CD1c-positive myeloid dendritic cell (primary cell): ENCODE data around the gene MSL2.
"Not testable (repeated sequence)": the region's sequence is repeated elsewhere in the genome, so short reads cannot be mapped to it uniquely, and the experiment has no call there.

ENCODE experiments used
- DNase-seq: peaks from one replicate; pipeline ENCODE4 v3.0.0-alpha.2; 2016; ENCODE audit errors: extremely low spot score

Gene MSL2

GRCh38 chr3:136192831-136193230 is 3.3 kb downstream of the MSL2 start:
- peak; percentile 45 for DNase-seq

DNA sequence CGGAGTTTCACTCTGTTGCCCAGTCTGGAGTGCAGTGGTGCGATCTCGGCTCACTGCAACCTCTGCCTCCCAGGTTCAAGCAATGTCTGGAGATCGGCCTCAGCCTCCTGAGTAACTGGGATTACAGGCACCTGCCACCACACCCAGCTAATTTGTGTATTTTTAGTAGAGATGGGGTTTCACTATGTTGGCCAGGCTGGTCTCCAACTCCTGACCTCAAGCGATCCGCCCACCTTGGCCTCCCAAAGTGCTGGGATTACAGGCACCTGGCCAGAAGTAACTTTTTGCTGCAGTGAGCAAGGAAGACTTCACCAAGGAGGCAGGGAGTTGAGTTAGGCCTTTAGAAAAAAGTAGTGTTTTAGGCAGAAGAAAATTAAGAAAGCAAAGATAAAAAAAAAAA is 3.9 kb downstream of the MSL2 start:
- DNase-seq = not testable (repeated sequence)

- no peak for DNase-seq
Observed at GRCh38 chr3:136189859-136190617, 6.1 kb downstream of the MSL2 start.

DNA sequence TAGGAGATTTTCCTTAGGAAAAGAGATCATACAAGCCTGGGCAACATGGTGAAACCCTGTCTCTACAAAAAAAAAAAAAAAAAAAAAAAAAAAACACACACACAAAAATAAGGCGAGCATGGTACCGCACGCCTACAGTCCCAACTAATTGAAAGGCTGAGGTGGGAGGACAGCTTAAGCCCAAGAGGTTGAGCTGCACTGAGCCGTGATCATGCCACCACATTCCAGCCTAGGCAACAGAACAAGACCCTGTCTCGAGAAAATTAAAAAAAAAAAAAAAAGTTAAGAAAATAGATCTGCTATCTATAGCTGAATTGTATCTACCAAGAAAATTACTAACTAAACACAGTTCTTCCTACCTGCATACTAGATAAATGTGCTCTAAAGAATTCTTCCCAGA is 7.1 kb downstream of the MSL2 start:
- DNase-seq = no peak

DNA sequence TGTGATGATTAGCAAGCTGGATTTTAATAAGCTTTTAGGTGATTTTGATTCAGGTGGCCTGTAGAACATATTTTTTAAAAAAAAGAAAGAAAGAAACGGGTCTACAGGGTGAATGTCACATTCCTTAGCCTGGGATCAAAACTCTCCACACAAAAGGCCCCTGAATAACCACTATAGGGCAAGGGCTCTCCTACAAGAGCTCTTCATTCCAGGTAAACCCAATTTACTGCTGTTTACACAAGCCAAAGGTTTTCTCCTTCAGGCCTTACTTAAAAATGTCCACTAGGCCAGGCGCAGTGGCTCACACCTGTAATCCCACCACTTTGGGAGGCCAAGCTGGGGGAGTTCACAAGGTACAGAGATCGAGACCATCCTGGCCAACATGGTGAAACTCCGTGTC is 8.3 kb downstream of the MSL2 start:
- no peak for DNase-seq

DNA sequence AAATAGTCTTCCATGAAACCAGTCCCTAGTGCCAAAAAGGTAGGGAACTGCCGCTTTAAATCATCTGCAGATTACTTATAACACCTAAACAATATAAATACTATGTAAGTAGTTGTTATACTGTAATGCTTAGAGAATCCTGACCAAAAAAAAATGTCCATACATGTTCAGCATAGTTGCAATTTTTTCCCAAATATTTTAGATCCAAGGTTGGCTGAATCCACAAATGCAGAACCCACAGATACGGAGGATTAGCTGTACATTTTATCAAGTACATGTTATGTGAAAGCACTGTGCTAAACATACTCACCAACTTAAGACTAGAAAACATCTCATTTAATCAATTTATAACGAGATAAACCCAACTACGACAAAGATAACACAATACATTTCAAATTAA is 9.3 kb downstream of the MSL2 start:
- no peak for DNase-seq

DNA sequence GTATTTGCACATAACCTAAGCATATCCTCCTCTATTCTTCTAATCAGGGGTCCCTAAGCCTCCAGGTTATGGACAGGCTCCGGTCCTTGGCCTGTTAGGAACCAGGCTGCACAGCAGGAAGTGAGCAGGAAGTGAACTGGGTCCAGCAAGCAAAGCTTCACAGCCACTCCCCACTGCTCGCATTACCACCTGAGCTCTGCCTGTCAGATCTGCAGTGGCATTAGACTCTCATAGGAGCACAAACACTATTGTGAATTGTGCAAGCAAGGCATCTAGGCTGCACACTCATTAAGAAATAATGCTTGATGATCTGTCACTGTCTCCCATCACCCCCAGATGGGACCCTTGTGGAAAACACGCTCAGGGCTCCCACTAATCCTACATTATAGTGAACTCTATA is 9.8 kb downstream of the MSL2 start:
- DNase-seq = no peak

GRCh38 chr3:136184703-136185102 is 11.4 kb downstream of the MSL2 start:
- no peak for DNase-seq

DNA sequence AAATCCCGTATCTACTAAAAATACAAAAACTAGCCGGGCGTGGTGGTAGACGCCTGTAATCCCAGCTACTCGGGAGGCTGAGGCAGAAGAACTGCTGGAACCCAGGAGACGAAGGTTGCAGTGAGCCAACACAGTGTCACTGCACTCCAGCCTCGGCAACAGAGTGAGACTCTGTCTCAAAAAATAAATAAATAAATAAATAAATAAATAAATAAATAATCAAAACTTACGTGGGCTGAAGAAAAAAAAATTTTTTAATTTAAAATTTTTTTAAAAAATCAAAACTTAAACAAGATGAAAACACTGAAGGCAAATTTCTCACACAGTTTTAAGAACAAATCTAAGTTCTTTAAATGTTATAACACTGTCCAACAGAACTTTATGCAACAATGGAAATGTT is 14.4 kb downstream of the MSL2 start:
- no peak for DNase-seq

DNA sequence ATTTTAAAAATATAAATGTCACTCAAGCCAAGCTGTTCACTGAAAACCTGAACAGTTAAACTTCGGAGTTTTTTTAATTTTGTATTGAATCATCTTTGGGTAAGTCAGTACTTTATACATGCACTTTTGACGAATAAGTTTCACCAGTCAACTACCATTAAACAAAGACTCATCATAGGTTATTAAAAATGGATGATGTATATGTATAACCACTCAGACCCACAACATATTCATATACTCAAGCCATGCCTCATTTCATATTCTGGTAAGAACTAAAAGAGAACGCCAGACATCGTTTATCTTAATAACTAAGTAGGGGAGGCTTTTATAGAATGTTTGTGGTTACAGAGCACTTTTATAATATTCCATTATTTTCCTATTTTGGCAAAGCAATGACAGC is 18.3 kb downstream of the MSL2 start:
- no peak for DNase-seq

DNA sequence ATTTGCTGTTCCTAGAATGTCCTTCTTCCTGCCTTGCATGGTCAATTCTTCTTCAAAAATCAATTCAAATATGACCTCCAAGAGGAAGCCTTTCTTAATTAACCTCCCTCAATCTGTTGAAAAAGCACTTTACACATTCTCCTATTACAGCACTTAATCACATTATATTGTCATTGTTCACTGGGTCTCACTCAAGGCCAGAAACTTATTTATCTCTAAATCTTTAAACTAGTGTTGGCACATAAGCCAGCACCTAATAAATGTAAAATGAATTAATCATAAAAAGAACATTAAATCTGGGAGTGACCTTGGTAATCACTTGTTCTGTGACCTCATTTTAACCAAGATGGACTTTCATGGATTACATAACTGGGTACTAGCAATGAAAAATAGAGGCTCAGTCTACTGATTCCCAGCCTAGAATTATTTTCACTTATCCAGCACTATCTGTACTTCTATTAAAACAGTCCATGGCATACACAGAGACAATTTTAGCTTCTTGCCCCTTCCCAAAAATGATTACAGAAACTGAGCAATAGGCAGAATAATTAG is 22.1 kb downstream of the MSL2 start:
- DNase-seq = no peak

DNA sequence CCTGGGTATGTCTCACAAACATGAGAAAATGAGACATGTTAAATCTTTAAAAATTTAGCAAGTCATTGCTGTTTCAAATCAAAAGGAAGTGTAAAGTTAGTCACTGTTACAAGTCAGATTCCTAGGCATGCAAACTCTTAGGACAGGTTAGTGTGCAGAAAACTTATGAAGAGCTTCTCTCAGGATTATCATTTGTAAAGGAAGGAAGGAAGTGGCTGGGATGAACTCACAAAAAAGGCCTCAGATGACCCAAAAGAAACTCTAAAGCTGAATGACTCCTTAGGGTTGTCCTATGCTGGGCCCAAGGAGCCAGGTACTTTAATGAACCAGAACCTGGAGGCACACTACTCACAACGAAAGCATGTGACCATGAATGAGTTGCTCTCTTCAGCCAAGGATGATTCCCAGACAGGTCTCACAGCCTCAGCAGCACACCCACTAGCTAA is 25.0 kb downstream of the MSL2 start:
- DNase-seq = no peak

GRCh38 chr3:136168236-136168635 is 27.9 kb downstream of the MSL2 start:
- DNase-seq = not testable (repeated sequence)

DNA sequence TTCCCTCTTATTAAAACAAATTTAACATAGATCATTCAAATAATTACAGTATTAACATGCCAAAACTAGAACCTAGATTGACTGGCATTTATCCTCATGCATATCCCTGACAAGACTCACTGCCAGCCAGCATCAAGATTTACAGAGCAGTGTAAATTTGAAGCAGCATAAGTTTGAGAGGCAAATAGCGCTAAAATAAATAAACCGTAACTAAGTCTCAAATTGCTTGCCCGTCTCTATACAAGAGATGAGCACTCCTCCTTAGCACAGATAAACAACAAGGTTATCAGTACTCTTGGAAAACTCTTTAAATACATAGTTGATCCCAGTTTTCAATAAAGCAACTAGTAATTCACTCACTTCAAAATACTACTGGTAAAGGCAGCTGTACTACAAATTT is 29.6 kb downstream of the MSL2 start:
- no peak for DNase-seq

- DNase-seq = not testable (repeated sequence)
Observed at GRCh38 chr3:136163607-136164006, 32.5 kb downstream of the MSL2 start.

- DNase-seq = no peak
Observed at GRCh38 chr3:136162322-136162721, 33.8 kb downstream of the MSL2 start.

- no peak for DNase-seq
Observed at GRCh38 chr3:136161516-136161915, 34.6 kb downstream of the MSL2 start.

DNA sequence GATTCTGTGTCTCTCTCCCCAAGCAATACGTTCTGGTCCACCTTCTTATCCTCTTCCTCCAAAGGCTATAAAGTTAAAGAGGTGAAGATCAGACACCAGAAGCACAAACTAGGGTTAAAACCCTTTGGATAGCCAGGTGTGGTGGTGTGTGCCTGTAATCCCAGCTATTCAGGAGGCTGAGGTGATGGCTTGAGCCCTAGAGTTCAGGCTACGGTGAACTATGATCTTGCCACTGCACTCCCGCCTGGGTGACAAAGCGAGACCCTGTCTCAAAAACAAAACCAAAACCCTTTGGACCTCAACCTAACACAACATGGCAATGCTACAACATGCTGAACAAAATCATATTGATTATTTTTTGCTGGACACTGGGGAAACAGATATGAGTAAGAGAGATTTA is 43.2 kb downstream of the MSL2 start:
- no peak for DNase-seq

DNA sequence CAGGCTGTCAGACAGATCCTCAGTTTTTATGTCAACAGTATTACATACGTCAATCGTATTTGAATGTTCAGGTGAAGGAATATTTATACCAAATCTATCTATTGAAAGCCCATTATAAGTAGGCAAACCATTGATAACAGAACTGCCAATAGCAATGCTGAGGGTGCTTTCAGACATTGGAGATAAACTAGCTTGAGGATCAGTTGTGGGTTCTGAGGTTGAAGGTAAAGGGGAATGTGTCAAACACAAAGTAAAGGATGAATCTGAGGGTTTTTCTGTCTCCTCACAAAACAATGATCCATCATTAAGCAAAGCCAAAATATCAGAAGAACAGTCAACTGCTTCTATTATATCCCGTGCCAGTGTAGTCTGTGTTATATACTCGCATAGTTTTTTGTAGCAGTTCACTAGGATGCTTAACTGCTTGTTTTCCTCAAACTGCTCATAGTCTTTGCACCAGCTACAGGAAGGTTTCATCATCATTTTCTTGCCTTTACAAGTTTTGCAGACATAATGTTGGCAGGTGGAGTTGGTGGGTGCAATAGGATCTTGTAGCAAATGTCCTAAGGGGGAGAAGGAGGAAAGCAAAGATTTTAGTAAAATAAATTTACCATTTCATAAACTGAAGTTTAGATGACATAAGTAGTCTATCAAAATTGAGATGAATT is 43.8 kb downstream of the MSL2 start:
- no peak for DNase-seq

DNA sequence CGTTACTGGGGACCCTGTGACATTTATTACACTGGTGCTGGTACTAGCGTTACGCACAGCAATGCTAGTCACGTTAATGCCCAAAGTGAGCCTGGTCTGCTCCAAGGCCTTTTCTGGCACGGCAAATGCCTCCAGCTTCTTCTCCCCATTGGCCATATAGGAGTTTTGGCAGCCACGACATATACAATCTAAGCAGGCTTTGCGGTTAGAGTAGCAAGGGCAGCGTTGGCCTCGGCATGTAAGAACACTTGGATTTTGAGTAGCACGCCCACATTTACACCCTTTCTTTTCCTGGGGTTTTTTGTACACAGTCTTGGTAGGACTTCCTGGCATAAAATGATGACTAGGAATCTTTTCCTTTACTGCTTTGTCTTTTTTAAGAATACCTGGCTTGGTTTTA is 44.9 kb downstream of the MSL2 start:
- no peak for DNase-seq

DNA sequence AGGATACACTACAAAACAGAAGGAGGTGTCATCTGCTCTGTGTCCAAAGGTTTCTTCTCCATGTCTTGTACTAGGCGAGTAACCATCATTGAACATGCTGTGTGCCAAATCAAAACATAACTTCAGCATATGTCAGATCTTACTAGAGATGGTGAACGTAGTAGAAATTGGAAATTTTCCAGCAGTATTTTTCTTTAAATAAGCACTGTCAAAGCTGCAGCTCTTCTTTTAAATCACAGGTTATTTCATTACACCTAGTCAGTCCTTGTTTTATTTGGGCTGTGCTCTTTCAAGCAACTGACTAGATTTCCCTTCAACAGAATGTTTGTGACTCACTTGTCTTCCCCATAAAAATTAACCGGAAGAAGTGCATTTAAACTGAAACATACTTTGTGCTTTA is 46.5 kb downstream of the MSL2 start:
- DNase-seq = no peak

- no peak for DNase-seq
Observed at GRCh38 chr3:136146981-136147729, 49.0 kb downstream of the MSL2 start.

GRCh38 chr3:136144397-136144796 is 51.7 kb downstream of the MSL2 start:
- not testable (repeated sequence) for DNase-seq
